ENCODE measurements around the gene GON7. TPM values are rescaled to one million over a fixed set of nuclear protein-coding genes. Genes with fewer than 3 reads are reported as not detected.
"Not testable (repeated sequence)": the region's sequence is repeated elsewhere in the genome, so short reads cannot be mapped to it uniquely, and the experiment has no call there.

Gene GON7
- total RNA-seq, 1 donor from 2014 or later: 5.4 TPM

- H3K9me3 Mint-ChIP-seq (ENCODE audit: unreplicated experiment); H3K4me1 Mint-ChIP-seq (ENCODE audit: low read depth, unreplicated experiment); H3K4me3 Mint-ChIP-seq (ENCODE audit: unreplicated experiment): not testable (repeated sequence)
Measured at GRCh38 chr14:93158349-93158748, 48.5 kb downstream of the GON7 start.

GRCh38 chr14:93156693-93157369 lies 50.0 kb downstream of the GON7 start:
- DNase-seq (ENCODE audit: low read depth) (no peak), FAIRE-seq (no peak)
- Mint-ChIP-seq H3K36me3 (ENCODE audit: low read depth, unreplicated experiment) (no peaks in the 10 kb centered on the region), H3K4me3 (ENCODE audit: unreplicated experiment) (no peak overlapping the region), H3K27ac (ENCODE audit: unreplicated experiment) (no peak overlapping the region), H3K27me3 (ENCODE audit: low read depth, unreplicated experiment) (peaks cover 2% of the 10 kb centered on the region), H3K4me1 (ENCODE audit: low read depth, unreplicated experiment) (no peaks in the 10 kb centered on the region), H3K9me3 (ENCODE audit: unreplicated experiment) (no peaks in the 10 kb centered on the region)
- Histone ChIP-seq H3K27ac (ENCODE audit: low read depth, low read length) (no peak overlapping the region), H3K79me2 (ENCODE audit: insufficient read depth, low read length) (no peaks in the 10 kb centered on the region), H3K9ac (ENCODE audit: low read length) (no peak overlapping the region), H3K27me3 (ENCODE audit: insufficient read depth, low read length) (no peaks in the 10 kb centered on the region), H3K4me1 (ENCODE audit: insufficient read depth, low read length) (no peaks in the 10 kb centered on the region), H2AFZ (ENCODE audit: low read depth, low read length) (no peak overlapping the region), H3K4me3 (ENCODE audit: insufficient read depth, low read depth, low read length) (no peak overlapping the region), H4K20me1 (ENCODE audit: insufficient read depth, low read length) (no peaks in the 10 kb centered on the region), H3K36me3 (ENCODE audit: insufficient read depth, low read length) (no peaks in the 10 kb centered on the region), H3K4me2 (ENCODE audit: low read length) (no peak overlapping the region), H3K9me3 (ENCODE audit: insufficient read depth, low read depth, low read length) (no peaks in the 10 kb centered on the region)
- TF ChIP-seq, protein P1, sequence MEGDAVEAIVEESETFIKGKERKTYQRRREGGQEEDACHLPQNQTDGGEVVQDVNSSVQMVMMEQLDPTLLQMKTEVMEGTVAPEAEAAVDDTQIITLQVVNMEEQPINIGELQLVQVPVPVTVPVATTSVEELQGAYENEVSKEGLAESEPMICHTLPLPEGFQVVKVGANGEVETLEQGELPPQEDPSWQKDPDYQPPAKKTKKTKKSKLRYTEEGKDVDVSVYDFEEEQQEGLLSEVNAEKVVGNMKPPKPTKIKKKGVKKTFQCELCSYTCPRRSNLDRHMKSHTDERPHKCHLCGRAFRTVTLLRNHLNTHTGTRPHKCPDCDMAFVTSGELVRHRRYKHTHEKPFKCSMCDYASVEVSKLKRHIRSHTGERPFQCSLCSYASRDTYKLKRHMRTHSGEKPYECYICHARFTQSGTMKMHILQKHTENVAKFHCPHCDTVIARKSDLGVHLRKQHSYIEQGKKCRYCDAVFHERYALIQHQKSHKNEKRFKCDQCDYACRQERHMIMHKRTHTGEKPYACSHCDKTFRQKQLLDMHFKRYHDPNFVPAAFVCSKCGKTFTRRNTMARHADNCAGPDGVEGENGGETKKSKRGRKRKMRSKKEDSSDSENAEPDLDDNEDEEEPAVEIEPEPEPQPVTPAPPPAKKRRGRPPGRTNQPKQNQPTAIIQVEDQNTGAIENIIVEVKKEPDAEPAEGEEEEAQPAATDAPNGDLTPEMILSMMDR (IDR thresholded peaks at IDR 0.05; ENCODE audit: insufficient read depth, low read depth, low read length): no peak
- no peak for TF ChIP-seq EZH2 (IDR thresholded peaks at IDR 0.05; ENCODE audit: insufficient read depth, low read length)

More at GRCh38 chr14:93158349-93158748, 48.5 kb downstream of the GON7 start:
- not testable (repeated sequence) for H3K9ac ChIP-seq (ENCODE audit: low read length); H3K36me3 Mint-ChIP-seq (ENCODE audit: low read depth, unreplicated experiment); FAIRE-seq; H3K27me3 Mint-ChIP-seq (ENCODE audit: low read depth, unreplicated experiment); H3K36me3 ChIP-seq (ENCODE audit: insufficient read depth, low read length); H3K4me1 ChIP-seq (ENCODE audit: insufficient read depth, low read length); DNase-seq (ENCODE audit: low read depth); H3K79me2 ChIP-seq (ENCODE audit: insufficient read depth, low read length); H3K27me3 ChIP-seq (ENCODE audit: insufficient read depth, low read length); H3K4me3 ChIP-seq (ENCODE audit: insufficient read depth, low read depth, low read length); H3K27ac ChIP-seq (ENCODE audit: low read depth, low read length); H3K27ac Mint-ChIP-seq (ENCODE audit: unreplicated experiment); H4K20me1 ChIP-seq (ENCODE audit: insufficient read depth, low read length); H3K9me3 ChIP-seq (ENCODE audit: insufficient read depth, low read depth, low read length); H3K4me2 ChIP-seq (ENCODE audit: low read length); H2AFZ ChIP-seq (ENCODE audit: low read depth, low read length)

- Mint-ChIP-seq H3K36me3 (ENCODE audit: low read depth, unreplicated experiment) (no peaks in the 10 kb centered on the region), H3K4me3 (ENCODE audit: unreplicated experiment) (no peak overlapping the region), H3K4me1 (ENCODE audit: low read depth, unreplicated experiment) (no peaks in the 10 kb centered on the region), H3K27ac (ENCODE audit: unreplicated experiment) (no peak overlapping the region), H3K9me3 (ENCODE audit: unreplicated experiment) (no peaks in the 10 kb centered on the region), H3K27me3 (ENCODE audit: low read depth, unreplicated experiment) (peaks cover 2% of the 10 kb centered on the region)
- no peak for FAIRE-seq
- Histone ChIP-seq H3K36me3 (ENCODE audit: insufficient read depth, low read length) (no peaks in the 10 kb centered on the region), H3K9ac (ENCODE audit: low read length) (no peak overlapping the region), H3K27ac (ENCODE audit: low read depth, low read length) (no peak overlapping the region), H3K4me3 (ENCODE audit: insufficient read depth, low read depth, low read length) (no peak overlapping the region), H2AFZ (ENCODE audit: low read depth, low read length) (no peak overlapping the region), H3K4me1 (ENCODE audit: insufficient read depth, low read length) (no peaks in the 10 kb centered on the region), H3K4me2 (ENCODE audit: low read length) (no peak overlapping the region), H3K27me3 (ENCODE audit: insufficient read depth, low read length) (no peaks in the 10 kb centered on the region), H4K20me1 (ENCODE audit: insufficient read depth, low read length) (no peaks in the 10 kb centered on the region), H3K79me2 (ENCODE audit: insufficient read depth, low read length) (no peaks in the 10 kb centered on the region), H3K9me3 (ENCODE audit: insufficient read depth, low read depth, low read length) (no peaks in the 10 kb centered on the region)
- DNase-seq (ENCODE audit: low read depth): no peak
- TF ChIP-seq, protein P1 (IDR thresholded peaks at IDR 0.05; ENCODE audit: insufficient read depth, low read depth, low read length): no peak
- no peak for TF ChIP-seq EZH2 (IDR thresholded peaks at IDR 0.05; ENCODE audit: insufficient read depth, low read length)
Measured at GRCh38 chr14:93155667-93156066, 51.2 kb downstream of the GON7 start.

All from astrocyte (in vitro differentiated cells and primary cell).